Measurements from ENCODE around the gene STK32C.

GRCh38 chr10:132230557-132231210, 77.1 kb downstream of the STK32C start:
- TF ChIP-seq CTCF (IDR thresholded peaks at IDR 0.05) = no peak
- TF ChIP-seq POLR2A (IDR thresholded peaks at IDR 0.05) = no peak
- TF ChIP-seq EP300 (IDR thresholded peaks at IDR 0.05) = no peak

All from tibial nerve (tissue), 4 donors.